K562 (cell line): ENCODE results near the gene TSHR. TPM values are rescaled to one million over a fixed set of nuclear protein-coding genes. Genes with fewer than 3 reads are reported as not detected.

ENCODE experiments used
- ATF2 ChIP-seq: sonication (generic); formaldehyde crosslinking; IDR thresholded peaks from 2 replicates; pipeline ENCODE4 v1.8.1; 2022; ENCODE audit warnings: missing genetic modification reagents
- CEBPB ChIP-seq: fragments of 450-650 bp; IDR thresholded peaks from 2 replicates; pipeline ENCODE4 v1.6.1; 2016; ENCODE audit warnings: missing genetic modification characterization, missing compliant biosample characterization
- CHD1 ChIP-seq: fragments of 200-600 bp; sonication (generic); IDR thresholded peaks from one replicate; pipeline ENCODE4 v1.6.1; 2012; ENCODE audit warnings: mild to moderate bottlenecking, moderate library complexity, low read length, inconsistent platforms
- GABPB2 ChIP-seq: fragments of 250-450 bp; sonication (Bioruptor Pico); conservative IDR thresholded peaks from 2 replicates; pipeline ENCODE4 v1.5.1; 2021; ENCODE audit warnings: mild to moderate bottlenecking
- HMG20A ChIP-seq: fragments of 450-650 bp; formaldehyde crosslinking; conservative IDR thresholded peaks from 2 replicates; pipeline ENCODE4 v1.4.0; 2020; ENCODE audit warnings: mild to moderate bottlenecking, mixed read lengths
- IRF1 ChIP-seq: sonication (generic); formaldehyde crosslinking; IDR thresholded peaks from 2 replicates; pipeline ENCODE4 v1.8.0; 2022; ENCODE audit warnings: missing genetic modification reagents, mild to moderate bottlenecking, borderline replicate concordance
- MAFK ChIP-seq: IDR thresholded peaks from 2 replicates; pipeline ENCODE4 v1.6.1; 2011; ENCODE audit warnings: low read length, improper control_type of control experiment
- MTA1 ChIP-seq: fragments of 450-650 bp; IDR thresholded peaks from 2 replicates; pipeline ENCODE4 v1.6.1; 2017; ENCODE audit warnings: borderline replicate concordance
- NCOR1 ChIP-seq: fragments of 450-650 bp; IDR thresholded peaks from 2 replicates; pipeline ENCODE4 v1.6.1; 2016; ENCODE audit warnings: mild to moderate bottlenecking, moderate library complexity
- NFXL1 ChIP-seq: fragments of 450-650 bp; formaldehyde crosslinking; IDR thresholded peaks from 2 replicates; pipeline ENCODE4 v1.4.0; 2021; ENCODE audit warnings: mild to moderate bottlenecking
- RFX5 ChIP-seq: IDR thresholded peaks from 2 replicates; pipeline ENCODE4 v1.6.1; 2011; ENCODE audit warnings: low read depth, mild to moderate bottlenecking, improper control_type of control experiment, low read length
- SIX5 ChIP-seq, 2 experiments: IDR thresholded peaks; 2 replicates each; pipeline ENCODE4 v1.6.1; 2011; ENCODE audit warnings: low read length in 2 of 2, borderline replicate concordance in 1 of 2, low read depth in 1 of 2, mild to moderate bottlenecking in 1 of 2, moderate library complexity in 1 of 2; ENCODE audit not compliant: insufficient read depth in 1 of 2
- SMAD3 ChIP-seq: fragments of 450-650 bp; formaldehyde crosslinking; conservative IDR thresholded peaks from 2 replicates; pipeline ENCODE4 v1.4.0; 2020; ENCODE audit warnings: mild to moderate bottlenecking
- SMARCC2 ChIP-seq: fragments of 450-650 bp; IDR thresholded peaks from 2 replicates; pipeline ENCODE4 v1.6.1; 2017; ENCODE audit warnings: antibody characterized with exemption, moderate library complexity, mild to moderate bottlenecking, low read depth
- SREBF1 ChIP-seq: fragments of 150-350 bp; IDR thresholded peaks from 2 replicates; pipeline ENCODE4 v1.6.1; 2014; ENCODE audit warnings: antibody characterized with exemption, low read depth, low read length, borderline replicate concordance
- SRSF7 ChIP-seq: fragments of 200-400 bp; formaldehyde crosslinking; optimal IDR thresholded peaks from 2 replicates; pipeline ENCODE3; 2017; ENCODE audit warnings: mild to moderate bottlenecking, low read depth, low read length
- TBL1XR1 ChIP-seq, 2 experiments: IDR thresholded peaks; 2 replicates each; pipeline ENCODE4 v1.6.1; 2012; ENCODE audit warnings: improper control_type of control experiment in 2 of 2, low read length in 2 of 2, mild to moderate bottlenecking in 1 of 2
- THRA ChIP-seq: fragments of 450-650 bp; IDR thresholded peaks from 2 replicates; pipeline ENCODE4 v1.6.1; 2017; ENCODE audit warnings: mild to moderate bottlenecking, moderate library complexity
- TRIM28 ChIP-seq: fragments of 450-650 bp; IDR thresholded peaks from 2 replicates; pipeline ENCODE4 v1.6.1; 2017
- WHSC1 ChIP-seq: IDR thresholded peaks from one replicate; pipeline ENCODE4 v1.6.1; 2012; ENCODE audit warnings: low read length, control low read depth, inconsistent platforms
- ZNF263 ChIP-seq: sonication (generic); formaldehyde crosslinking; IDR thresholded peaks from 2 replicates; pipeline ENCODE4 v1.8.0; 2022; ENCODE audit warnings: mild to moderate bottlenecking, missing genetic modification reagents, borderline replicate concordance
- ZNF518B ChIP-seq: fragments of 250-450 bp; sonication (Bioruptor Pico); IDR thresholded peaks from 2 replicates; pipeline ENCODE4 v1.5.0; 2021; ENCODE audit warnings: mild to moderate bottlenecking, moderate library complexity
- ZNF655 ChIP-seq: fragments of 250-450 bp; sonication (Bioruptor Pico); IDR thresholded peaks from 2 replicates; pipeline ENCODE4 v1.5.0; 2021
- polyA plus RNA-seq, 8 experiments: library from polyadenylated mRNA; depleted of rRNA in 4 of 8; stranded (reverse) in 5 of 8; unstranded in 3 of 8; fragments of >200 nt; fragmentation: Nextera tagmentation in 2 of 8; fragmentation: Illumina TruSeq in 1 of 8; extraction: Ambion mirVana in 2 of 8; extraction: Trizol in 1 of 8; gene quantifications; 2 replicates each; pipeline versions ENCODE4 v1.2.1 to v1.2.3, GENCODE V29; 2011 to 2014; ENCODE audit warnings: inconsistent platforms in 1 of 8, missing spikeins in 1 of 8
- total RNA-seq, 7 experiments: library from RNA; depleted of rRNA in 6 of 7; stranded (reverse); fragments of >200 nt in 6 of 7; fragmentation: Illumina TruSeq in 2 of 7; extraction: Trizol in 2 of 7; gene quantifications; 2 replicates each; pipeline versions ENCODE4 v1.2.1 to v1.2.3, GENCODE V29; 2011 to 2021; ENCODE audit warnings: low replicate concordance in 1 of 7

Gene TSHR
- total and polyA plus RNA-seq, 9 of the 15 experiments (the other 6 are each of a cell fraction or from before 2014, with no cell fraction given) = 0.01 to 0.10 TPM; not detected in 7

GRCh38 chr14:81162941-81163340, 207.5 kb downstream of the TSHR start (continued):
- TF ChIP-seq ZNF518B (CRISPR knock-in tag) (no peak), ATF2 (CRISPR knock-in tag) (no peak), SRSF7 (no peak), TRIM28 (no peak), GABPB2 (CRISPR knock-in tag) (no peak), ZNF263 (CRISPR knock-in tag) (no peak), IRF1 (CRISPR knock-in tag) (no peak), ZNF655 (CRISPR knock-in tag) (no peak), SMAD3 (CRISPR knock-in tag) (no peak), SREBF1 (no peak), RFX5 (no peak), SMARCC2 (no peak), CHD1 (no peak), CEBPB (no peak), MTA1 (no peak), THRA (no peak), HMG20A (CRISPR knock-in tag) (no peak), MAFK (peak; percentile 69), SIX5 (IDR thresholded peaks at IDR 0.05; ENCODE audit: borderline replicate concordance in 1 of 2, insufficient read depth in 1 of 2, low read depth in 1 of 2, low read length in 2 of 2) (no peak), TBL1XR1 (IDR thresholded peaks at IDR 0.05; ENCODE audit: low read length in 2 of 2) (no peak), NCOR1 (no peak), WHSC1 (no peak), NFXL1 (CRISPR knock-in tag) (no peak)
